Cardiac septum (tissue), 1 donor: ENCODE measurements around the gene MED20. TPM values are rescaled to one million over a fixed set of nuclear protein-coding genes. Genes with fewer than 3 reads are reported as not detected.

Experiments
- DNase-seq: peaks from one replicate; pipeline ENCODE4 v3.0.0-alpha.2; 2020; ENCODE audit warnings: low spot score
- intact Hi-C: fragments of 100-400 bp; cut with DNase I; formaldehyde crosslinking; loops from one replicate; pipeline ENCODE4 v1.14.0; 2022
- total RNA-seq: library from RNA; stranded (reverse); fragmentation: NEBNext Ultra II Directional; extraction: Animal tissue kit (Norgen Biotek cat#: 25700); gene quantifications from one replicate; pipeline ENCODE4 v1.2.1, GENCODE V29; 2021
- donor health status: DM: no; HTN: no; CAD: no.

MED20 gene
- total RNA-seq, 1 donor from 2014 or later = 16.5 TPM

DNA sequence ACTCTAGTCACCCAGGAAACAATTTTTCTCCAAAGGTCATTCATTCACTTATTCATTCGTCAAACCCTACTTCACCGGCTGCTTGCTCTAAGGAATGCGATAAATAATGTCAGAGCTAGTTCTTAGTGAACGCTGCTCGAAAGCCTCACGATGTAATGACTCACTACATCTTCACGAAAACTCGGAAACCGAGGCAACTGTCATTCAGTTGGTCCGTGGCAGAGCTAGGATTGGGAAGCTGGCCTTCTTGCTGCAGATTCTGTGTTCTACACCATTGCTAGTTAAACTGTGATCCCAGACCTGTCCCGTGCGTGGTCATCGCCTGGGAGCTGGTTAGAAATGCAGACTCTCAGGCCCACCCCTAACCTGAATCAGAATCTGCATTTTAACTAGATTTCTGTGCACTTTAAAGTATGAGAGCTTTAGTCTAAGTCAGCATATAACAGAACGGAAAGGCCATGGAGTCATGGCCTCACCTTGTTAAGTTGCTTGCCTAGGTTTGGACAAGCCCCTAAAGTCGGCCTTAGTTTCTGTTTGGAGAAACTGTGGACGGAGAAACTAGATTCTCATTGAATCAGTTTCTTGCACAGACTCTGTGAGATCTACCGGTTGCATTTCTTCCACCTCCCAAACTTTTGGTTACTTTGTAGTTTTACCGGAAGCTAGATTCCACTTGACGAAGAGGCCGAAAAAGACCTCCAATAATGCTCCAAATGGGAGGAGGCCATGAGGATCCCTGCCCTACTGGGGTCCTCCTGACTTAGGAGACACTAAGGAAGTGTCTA lies 21.3 kb upstream of the MED20 start:
- DNase-seq = no peak
- intact Hi-C loops = no loop called here

DNA sequence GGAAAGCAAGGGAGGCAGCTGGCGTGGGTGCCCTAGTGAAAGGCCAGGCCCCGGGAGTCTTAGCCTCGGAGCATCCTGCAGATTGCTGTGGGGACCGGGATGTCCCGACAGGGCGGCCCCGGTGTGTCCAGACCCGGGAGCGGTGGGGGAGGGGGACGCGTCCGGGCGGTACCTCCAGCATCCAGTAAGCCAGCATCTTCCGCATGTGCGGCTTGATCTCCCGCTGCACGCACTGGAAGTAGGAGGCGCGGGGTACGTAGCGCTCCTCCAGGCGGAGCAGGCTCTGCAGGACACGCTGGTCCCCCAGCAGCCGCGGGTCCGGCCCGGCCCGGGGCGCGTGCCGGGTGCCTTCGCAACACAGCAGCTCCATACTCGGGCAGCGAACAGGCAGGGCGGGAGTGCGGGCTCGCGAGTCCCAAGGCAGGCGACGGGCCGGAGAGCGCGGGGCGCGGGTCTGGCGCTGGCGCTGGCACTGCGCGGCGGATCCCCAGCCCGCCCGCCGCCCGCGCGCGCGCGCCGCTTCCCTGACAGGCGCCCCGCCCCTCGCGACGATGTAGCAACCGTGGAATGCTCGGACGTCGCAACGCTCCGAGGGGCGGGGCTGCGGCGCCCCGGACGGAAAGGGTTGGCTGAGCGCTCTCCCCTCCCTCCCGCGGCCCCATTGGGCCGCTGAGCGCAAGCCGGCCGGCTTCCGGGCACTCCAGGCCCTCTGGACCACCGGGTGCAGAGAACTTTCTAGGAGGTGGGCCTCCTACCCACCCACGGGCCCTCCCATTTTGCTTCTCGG lies 20.5 kb upstream of the MED20 start, which contains the start of gene CCND3:
Gene CCND3, minus strand, starts transcription at position 529 of the 787 bp plus-strand sequence. Its CDS starts 159 bp downstream, at position 370.
- intact Hi-C loops = loop anchor here (1.0 to 2.0 kb wide), 2 partner anchors 19 to 46 kb away; partner anchors contain the start of gene USP49

DNA sequence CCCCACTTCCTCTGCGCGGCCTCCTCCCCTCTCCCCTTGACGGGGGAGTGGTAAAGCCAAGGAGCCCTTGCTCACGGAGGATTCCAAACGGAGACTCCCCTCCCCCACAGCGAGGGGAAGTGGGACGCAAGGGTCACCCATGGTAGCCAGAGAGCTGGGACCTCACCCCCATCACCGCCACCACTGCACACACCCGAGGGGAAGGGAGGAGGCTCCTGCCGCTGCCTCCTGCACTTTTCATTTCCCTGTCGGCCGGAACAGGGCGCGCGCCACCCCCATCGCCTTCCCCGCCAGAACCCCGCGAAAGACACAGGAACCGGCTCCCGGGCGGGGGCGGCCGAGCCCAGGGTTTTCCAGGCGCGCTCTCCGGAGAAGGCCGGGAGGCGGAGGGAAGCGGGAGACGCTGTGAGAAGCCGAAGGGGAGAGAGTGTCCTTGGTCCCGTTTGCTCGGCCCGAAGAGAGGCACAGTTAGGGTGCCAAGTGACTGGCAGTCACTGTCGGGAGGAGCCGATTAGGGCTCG lies 19.9 kb upstream of the MED20 start:
- peak; percentile 83 for DNase-seq
- intact Hi-C loops = loop anchor here (1.0 to 2.0 kb wide), 2 partner anchors 18 to 46 kb away; partner anchors contain the start of gene USP49

More for the DNA sequence above, 20.5 kb upstream of the MED20 start, which contains the start of gene CCND3:
- DNase-seq = peak; percentile 97

DNA sequence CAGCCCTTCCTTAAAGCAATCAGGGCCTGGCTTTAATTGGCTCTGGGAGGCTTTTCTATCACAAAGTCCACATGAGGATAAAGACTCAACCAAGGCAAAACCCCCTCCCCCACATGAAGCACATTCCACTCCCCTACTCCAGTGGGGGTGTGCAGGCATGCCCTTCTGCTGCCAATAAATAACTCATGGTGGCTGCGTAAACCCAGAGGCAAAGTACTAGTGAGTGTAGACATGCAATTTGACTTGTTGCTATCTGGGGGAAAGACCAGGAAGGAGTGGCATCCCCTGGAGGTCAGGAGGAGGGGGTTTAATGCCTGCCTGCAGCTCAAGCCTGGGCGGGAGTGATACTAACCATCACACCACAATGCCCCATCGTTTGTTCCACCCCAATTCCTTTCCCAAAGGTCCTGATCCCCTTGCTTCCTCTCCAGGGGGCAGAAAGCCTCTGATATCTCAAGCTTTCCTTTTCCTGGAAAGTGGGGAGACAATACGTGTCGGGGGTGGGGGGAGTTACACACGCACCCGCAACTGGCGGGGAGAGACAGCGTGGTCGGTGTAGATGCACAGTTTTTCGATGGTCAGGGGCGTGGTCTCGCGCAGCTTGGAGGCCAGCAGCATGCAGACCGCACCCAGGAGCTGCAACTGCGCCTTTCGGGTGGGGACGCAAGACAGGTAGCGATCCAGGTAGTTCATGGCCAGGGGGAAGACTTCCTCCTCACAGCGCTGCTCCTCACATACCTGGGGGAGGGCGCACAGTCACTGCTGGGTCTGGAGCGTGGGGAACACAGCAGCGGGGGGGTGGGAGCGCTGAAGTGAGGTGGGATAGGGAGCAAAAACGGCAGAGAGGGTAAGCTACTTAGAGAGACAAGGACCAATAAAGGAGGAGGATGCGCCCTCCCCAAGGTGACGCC lies 19.2 kb upstream of the MED20 start:
- DNase-seq = no peak
- intact Hi-C loops = loop anchor here (2.0 to 5.0 kb wide), 2 partner anchors 17 to 153 kb away; partner anchors contain the start of gene TOMM6

DNA sequence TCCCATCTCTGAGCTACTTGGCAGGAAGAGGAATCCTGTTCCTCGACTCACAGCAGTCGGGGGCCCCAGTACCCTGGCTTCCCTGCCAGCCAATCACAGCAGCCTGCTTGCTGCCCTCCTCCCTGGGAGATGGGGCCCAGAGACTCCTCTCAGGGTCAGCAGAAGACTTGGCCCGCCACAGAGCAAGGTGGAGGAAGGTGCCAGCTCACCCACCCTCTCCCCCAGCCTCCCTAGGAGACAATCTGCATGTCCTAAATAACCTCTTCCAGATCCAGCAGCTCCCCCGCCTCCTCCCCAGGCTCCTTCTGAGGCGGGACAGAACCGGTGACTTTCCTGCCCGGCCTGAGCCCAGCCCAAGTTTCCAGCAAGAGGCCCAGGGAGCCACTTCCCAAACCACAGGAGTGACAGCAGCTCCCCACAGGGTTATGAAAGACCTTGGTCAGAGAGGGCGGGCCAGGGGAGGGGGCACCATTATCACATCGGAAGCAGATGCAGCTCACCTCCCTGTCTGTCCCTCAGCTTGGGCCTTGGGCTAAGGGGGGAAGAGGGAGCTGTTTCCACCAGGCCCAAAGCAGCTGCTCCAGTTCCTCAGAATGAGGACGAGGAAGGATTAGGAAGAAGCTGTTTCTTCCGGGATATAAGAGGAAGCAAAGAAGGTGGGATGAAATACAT lies 18.4 kb upstream of the MED20 start:
- peak; percentile 91 for DNase-seq
- intact Hi-C loops = loop anchor here (5.0 kb wide), 1 partner anchor 152 kb away; the partner anchor contains the start of gene TOMM6

DNA sequence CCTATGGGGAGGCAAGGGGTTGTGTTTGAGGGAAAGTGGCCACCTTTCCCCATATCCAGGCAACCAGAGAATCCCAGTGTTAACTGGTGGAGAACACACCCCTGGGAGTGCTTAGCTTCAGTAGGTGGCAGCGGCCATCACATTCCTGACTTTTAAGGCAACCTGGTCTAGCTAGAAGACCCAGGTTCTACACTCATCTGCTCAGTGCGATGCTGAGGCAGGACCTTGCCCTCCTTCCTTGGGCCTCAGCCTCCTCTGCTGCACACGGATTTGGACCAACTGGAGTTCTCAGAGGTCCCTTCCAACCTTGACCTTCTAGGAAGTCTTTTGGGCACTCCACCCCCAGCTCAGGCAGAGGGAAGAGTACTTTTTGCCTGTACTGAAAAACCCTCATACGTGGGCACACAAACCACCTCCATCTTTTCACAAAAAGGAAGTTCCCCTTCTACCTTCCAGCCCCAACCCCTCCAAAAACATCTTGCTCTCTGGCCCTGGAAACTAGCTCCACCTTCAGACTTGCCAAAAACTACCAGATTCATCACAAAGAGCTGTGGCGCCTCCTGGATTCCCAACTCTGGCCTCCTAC lies 17.7 kb upstream of the MED20 start:
- DNase-seq = no peak
- intact Hi-C loops = loop anchor here (5.0 kb wide), 1 partner anchor 151 kb away; the partner anchor contains the start of gene TOMM6

DNA sequence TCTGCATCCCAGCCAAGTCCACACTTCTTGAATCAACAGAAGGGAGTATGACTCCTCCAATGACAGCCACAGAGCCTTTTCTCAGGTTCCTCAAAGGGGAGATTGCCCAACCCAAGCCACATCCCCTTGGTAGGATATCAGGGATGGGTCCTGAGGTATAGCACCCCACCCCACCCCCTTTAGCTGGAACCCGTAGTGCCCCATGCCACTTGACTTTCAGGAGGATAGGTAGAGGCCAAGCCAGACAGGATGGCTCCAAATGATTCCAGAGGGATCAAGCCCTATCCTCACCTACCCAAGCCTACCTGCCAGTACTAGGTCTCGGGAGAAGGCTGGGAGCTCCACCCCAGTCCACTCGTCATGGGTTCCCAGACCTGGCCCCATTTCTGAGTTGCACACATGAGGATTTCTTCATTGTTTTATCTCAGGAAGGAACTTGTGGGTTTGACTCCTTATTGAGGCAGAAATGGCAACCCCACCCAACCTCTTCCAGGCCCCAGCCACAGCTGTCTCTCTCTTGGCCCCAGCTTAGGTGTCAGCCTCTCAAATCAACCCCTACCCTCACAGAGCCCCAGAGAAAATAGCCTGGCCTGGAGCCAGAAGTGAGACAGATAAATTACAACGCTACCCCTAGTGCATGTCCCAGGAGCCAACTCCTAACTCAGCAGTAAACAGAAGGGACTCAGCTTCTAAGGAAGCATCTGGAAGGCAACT lies 17.1 kb upstream of the MED20 start:
- intact Hi-C loops = loop anchor here (2.0 to 5.0 kb wide), 2 partner anchors 107 to 151 kb away; partner anchors contain the start of gene TOMM6
- DNase-seq = peak; percentile 80

DNA sequence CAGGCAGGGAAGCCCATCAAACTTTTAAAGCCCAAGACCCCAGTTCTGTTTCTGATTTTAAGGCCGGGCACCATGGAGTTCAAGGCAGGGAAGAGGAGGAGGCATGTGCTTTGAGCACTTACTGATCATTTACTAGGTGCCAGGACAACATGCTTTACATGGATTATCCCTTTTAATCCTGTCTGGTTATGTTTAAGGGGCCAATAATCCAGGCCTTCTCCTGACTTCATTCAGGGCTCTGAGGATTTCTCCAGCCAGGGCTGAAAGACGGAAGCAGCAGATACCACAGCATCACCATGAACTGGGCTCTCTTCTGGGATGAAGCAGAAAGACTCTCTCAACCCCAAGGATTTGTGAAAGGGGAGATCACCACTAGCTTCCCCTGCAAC lies 16.5 kb upstream of the MED20 start:
- intact Hi-C loops = loop anchor here (2.0 to 5.0 kb wide), 2 partner anchors 107 to 150 kb away; partner anchors contain the start of gene TOMM6

DNA sequence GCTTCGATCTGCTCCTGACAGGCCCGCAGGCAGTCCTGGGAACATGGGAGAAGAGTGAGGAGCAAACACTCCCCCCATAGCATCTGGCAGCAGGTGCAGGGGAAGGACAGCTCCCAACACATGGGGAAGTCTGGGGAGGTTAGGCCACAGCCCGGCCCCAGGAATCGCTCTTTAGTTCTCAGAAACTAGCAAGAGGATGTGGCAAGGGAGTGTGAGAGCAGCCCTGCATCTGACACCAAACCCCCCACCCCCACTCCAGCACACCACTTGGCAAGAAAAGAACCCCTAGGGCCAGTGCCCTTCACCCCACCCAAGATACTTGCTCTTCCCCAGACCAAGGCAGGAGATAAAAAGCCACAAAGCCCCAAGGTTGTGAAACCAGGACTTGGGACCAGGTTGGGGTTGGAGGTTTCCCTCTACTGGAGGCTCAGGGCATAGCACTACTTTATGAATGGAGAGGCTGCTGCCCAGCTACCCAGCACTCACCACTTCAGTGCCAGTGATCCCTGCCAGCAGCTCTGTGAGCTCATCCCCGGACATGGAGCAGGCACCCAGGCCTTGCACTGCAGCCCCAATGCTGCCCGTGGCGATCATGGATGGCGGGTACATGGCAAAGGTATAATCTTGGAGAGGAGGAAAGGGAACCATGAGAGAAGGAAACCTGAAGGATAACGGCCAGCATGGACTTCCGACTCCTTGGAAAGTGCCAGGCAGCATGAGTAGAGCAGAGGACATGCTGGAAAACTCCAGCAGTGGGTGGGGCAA lies 15.3 kb upstream of the MED20 start:
- intact Hi-C loops = loop anchor here (2.0 to 5.0 kb wide), 2 partner anchors 109 to 149 kb away; partner anchors contain the start of gene TOMM6
- DNase-seq = peak; percentile 88

More for the DNA sequence above, 16.5 kb upstream of the MED20 start:
- DNase-seq = no peak

DNA sequence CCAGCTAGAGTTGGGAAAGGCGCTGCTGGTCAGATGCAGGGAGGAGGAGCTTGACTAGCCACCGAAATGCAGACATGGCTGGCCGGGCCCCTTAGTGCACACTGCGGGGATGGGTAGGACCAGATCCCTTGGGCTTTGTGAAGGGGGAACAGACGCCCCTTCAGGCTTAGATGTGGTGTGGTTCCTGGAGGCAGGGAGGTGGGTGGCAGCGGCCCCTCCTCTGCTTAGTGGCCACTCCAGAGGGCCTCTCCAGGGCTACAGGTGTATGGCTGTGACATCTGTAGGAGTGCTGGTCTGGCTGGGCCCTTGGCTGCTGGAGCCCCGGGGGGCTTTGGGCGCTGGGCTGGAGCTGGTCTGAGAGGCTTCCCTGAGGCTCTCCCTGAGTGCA lies 14.7 kb upstream of the MED20 start:
- intact Hi-C loops = loop anchor here (2.0 to 5.0 kb wide), 2 partner anchors 109 to 148 kb away; partner anchors contain the start of gene TOMM6
- DNase-seq = no peak

DNA sequence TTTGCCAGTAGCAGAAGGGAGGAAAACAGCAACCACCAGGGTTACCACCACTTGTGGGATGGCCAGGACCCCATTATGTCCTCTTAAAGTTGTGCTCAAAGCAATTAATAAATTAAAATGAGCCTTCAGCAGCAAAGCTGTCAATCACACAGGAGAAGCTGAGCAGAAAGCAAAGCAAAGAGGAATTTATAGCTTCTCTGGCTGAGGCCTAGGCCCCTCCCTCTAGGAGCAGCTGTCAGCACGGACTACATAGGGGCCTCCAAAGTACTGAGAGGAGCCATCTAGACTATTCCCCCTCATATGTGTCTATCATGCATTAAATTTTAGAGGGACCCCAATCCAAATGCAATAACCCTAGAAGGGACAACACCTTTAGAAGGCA lies 14.2 kb upstream of the MED20 start:
- intact Hi-C loops = loop anchor here (5.0 kb wide), 1 partner anchor 148 kb away; the partner anchor contains the start of gene TOMM6
- DNase-seq = no peak

DNA sequence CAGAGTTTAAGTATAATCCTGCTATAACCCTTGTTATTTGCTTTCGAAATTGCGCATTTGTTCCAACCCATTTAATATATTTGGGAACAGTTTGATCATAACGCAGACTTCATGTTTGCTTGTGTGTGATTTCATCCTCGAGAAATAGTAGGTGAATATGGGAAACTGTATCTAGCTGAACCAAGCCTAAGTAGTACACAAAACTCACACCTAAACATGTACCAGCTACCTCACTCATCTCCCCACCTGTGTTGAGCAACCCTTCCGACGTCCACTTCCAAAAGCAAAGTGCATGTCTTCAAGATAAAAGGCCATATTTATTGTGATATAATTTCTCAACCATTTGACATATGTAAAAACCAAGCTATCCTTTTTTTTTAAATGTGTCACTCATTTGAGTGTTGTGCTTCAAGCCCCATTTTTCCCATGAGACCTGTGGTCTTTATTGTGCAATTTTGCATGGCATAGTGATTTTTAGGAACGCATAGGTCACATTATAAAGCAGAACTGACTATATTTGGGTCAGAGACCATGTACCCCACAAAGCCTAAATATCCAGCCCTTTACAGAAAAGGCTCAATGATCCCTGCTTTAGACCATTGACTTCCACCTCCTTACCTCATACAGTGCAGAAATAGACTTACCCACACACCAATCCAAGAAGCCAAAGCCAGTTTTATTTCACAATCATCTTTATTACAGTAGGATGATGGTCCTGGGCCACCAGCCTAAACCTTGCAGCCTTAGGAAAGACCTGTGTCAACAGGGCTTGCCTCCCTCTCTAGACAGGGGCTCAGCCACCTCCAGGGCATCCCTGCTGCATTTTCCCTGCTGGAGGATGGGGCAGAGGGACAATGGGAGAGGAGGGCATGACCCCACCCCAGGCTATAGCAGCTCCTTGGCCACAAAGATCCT lies 13.6 kb upstream of the MED20 start:
- DNase-seq = no peak
- intact Hi-C loops = loop anchor here (5.0 kb wide), 1 partner anchor 147 kb away; the partner anchor contains the start of gene TOMM6

DNA sequence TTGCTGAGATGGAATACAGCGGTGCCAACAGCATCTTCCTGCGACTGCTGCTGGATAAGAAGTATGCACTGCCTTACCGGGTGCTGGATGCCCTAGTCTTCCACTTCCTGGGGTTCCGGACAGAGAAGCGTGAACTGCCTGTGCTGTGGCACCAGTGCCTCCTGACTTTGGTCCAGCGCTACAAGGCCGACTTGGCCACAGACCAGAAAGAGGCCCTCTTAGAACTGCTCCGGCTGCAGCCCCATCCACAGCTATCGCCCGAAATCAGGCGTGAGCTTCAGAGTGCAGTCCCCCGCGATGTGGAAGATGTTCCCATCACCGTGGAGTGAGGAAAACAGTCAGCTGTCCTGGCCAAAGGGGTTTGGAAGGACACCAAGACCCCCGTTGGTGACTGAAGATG lies 11.4 kb upstream of the MED20 start:
- DNase-seq = no peak
- intact Hi-C loops = no loop called here

DNA sequence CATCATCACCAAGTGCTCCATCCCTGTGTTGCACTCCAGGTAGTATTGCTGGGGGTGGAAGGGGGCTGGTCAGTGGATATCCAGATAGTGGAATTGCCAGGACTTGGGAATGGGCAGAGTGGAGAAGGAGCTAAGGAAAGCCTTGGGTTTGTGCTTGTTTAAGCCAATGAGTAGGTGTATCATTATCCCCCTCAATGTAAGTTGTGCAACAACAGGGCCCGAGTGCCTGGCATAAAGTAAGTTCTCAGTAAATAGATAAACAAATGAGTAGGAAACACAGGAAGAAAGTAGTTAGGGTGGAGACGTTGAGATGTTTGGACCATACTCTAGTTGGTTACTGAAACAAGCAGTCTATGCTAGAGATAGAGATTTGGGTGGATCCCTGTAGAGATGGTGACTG lies 10.9 kb upstream of the MED20 start:
- no peak for DNase-seq
- intact Hi-C loops = no loop called here

DNA sequence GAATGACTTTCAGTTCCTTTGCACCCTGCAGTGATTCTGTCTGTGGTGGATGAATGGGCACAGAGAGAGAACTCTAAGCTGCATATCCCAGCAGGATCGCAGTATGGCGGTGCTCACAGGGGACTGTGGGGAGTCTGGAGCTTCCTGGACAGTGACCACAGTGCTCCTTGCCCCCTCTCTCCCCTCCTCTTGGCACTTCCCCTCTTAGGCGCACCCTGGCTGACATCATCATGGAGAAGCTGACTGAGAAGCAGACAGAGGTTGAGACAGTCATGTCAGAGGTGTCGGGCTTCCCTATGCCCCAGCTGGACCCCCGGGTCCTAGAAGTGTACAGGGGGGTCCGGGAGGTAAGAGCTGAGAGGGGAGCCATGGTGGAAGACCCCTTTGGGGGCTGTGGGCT lies 9.0 kb upstream of the MED20 start:
- DNase-seq = no peak
- intact Hi-C loops = no loop called here
